Testis (tissue), 3 donors: ENCODE data around the gene ATP1A4. TPM values are rescaled to one million over a fixed set of nuclear protein-coding genes. Genes with fewer than 3 reads are reported as not detected.

ENCODE experiments used
- DNase-seq: peaks from one replicate; pipeline ENCODE4 v3.0.0-alpha.2; 2019
- H3K27ac ChIP-seq, 2 donors: fragments of 200-600 bp; sonication (generic); one replicate each; pipeline ENCODE4 v1.5.1; 2019
- H3K27me3 ChIP-seq: fragments of 200-600 bp; sonication (generic); one replicate; pipeline ENCODE4 v1.5.1; 2019
- H3K36me3 ChIP-seq: fragments of 200-600 bp; sonication (generic); one replicate; pipeline ENCODE4 v1.5.1; 2017; ENCODE audit warnings: low read depth; ENCODE audit errors: missing control alignments
- H3K4me1 ChIP-seq: fragments of 200-600 bp; sonication (generic); one replicate; pipeline ENCODE4 v1.5.1; 2019
- H3K4me3 ChIP-seq, 2 donors: fragments of 200-600 bp; sonication (generic); one replicate each; pipeline ENCODE4 v1.5.1; 2017 to 2019
- H3K9me3 ChIP-seq: fragments of 200-600 bp; sonication (generic); one replicate; pipeline ENCODE4 v1.5.1; 2017
- CTCF ChIP-seq, 3 experiments: fragments of 450-650 bp in 2 of 3; fragments of 200-600 bp in 1 of 3; sonication (generic) in 1 of 3; IDR thresholded peaks; one replicate each; pipeline ENCODE4 v1.5.1; 2016 to 2019; ENCODE audit warnings: antibody characterized with exemption in 3 of 3, mild to moderate bottlenecking in 2 of 3, moderate library complexity in 1 of 3
- POLR2A ChIP-seq: fragments of 450-650 bp; IDR thresholded peaks from one replicate; pipeline ENCODE4 v1.6.1; 2017; ENCODE audit warnings: antibody characterized with exemption, mild to moderate bottlenecking, moderate library complexity
- WGBS, 2 donors: methylation state at CpG; one replicate each; pipeline ENCODE4 v1.1.5; 2018; 5-methylcytosine and 5-hydroxymethylcytosine counted together
- intact Hi-C: fragments of 100-400 bp; cut with DNase I; formaldehyde crosslinking; loops from one replicate; pipeline ENCODE4 v1.15.1; 2023; ENCODE audit warnings: low total_unique reads
- polyA plus RNA-seq: library from polyadenylated mRNA; stranded (reverse); fragments of 350-450 nt; fragmentation: Illumina TruSeq; extraction: RNeasy Lipid Tissue Mini Kit (QIAGEN cat#74804); gene quantifications from one replicate; pipeline ENCODE4 v1.2.3, GENCODE V29; 2014; ENCODE audit warnings: low read depth, low replicate concordance; ENCODE audit not compliant: insufficient read depth
- total RNA-seq, 2 donors: library from RNA; depleted of rRNA; stranded (reverse); fragments of >200 nt; gene quantifications; one replicate each; pipeline ENCODE4 v1.2.3, GENCODE V29; 2016

The ATP1A4 gene
- total and polyA plus RNA-seq, 3 donors from 2014 or later: 13.3 to 38.6 (median 23.0) TPM

GRCh38 chr1:160146107-160146506, 5.3 kb upstream of the ATP1A4 start:
- Histone ChIP-seq H3K27me3 (no peaks in the 10 kb centered on the region), H3K9me3 (no peaks in the 10 kb centered on the region), H3K4me1 (no peaks in the 10 kb centered on the region), H3K36me3 (no peaks in the 10 kb centered on the region), H3K27ac (no peak overlapping the region), H3K4me3 (no peak overlapping the region)
- no peak for DNase-seq
- WGBS, 2 donors: 86 to 90% methylated on average over 14 of the region's 14 CpGs
- TF ChIP-seq CTCF (IDR thresholded peaks at IDR 0.05): no peak
- no peak for TF ChIP-seq POLR2A
- intact Hi-C loops: no loop called here

- 87 to 94% methylated on average over 3 of the region's 3 CpGs for WGBS, 2 donors
- intact Hi-C loops: no loop called here
- no peak for TF ChIP-seq CTCF (IDR thresholded peaks at IDR 0.05)
- TF ChIP-seq POLR2A: no peak
Measured at GRCh38 chr1:160148121-160148520, 3.3 kb upstream of the ATP1A4 start.

GRCh38 chr1:160149233-160149632, 2.2 kb upstream of the ATP1A4 start:
- H3K9me3 ChIP-seq: no peaks in the 10 kb centered on the region
- H3K27ac ChIP-seq: no peak overlapping the region
- H3K4me3 ChIP-seq: no peak overlapping the region
- H3K36me3 ChIP-seq: no peaks in the 10 kb centered on the region
- intact Hi-C loops: no loop called here
- no peaks in the 10 kb centered on the region for H3K27me3 ChIP-seq
- DNase-seq: no peak
- no peaks in the 10 kb centered on the region for H3K4me1 ChIP-seq
- no peak for TF ChIP-seq POLR2A
- no peak for TF ChIP-seq CTCF (IDR thresholded peaks at IDR 0.05)

More at GRCh38 chr1:160148121-160148520, 3.3 kb upstream of the ATP1A4 start:
- Histone ChIP-seq H3K9me3 (no peaks in the 10 kb centered on the region), H3K27ac (no peak overlapping the region), H3K4me3 (no peak overlapping the region), H3K27me3 (no peaks in the 10 kb centered on the region), H3K4me1 (no peaks in the 10 kb centered on the region), H3K36me3 (no peaks in the 10 kb centered on the region)
- no peak for DNase-seq

- no peak for DNase-seq
- Histone ChIP-seq H3K9me3 (no peaks in the 10 kb centered on the region), H3K27ac (no peak overlapping the region), H3K36me3 (no peaks in the 10 kb centered on the region), H3K4me1 (no peaks in the 10 kb centered on the region), H3K4me3 (no peak overlapping the region), H3K27me3 (no peaks in the 10 kb centered on the region)
- no peak for TF ChIP-seq CTCF (IDR thresholded peaks at IDR 0.05)
- no peak for TF ChIP-seq POLR2A
- intact Hi-C loops: no loop called here
- WGBS, 2 donors: 87 to 90% methylated on average over 2 of the region's 2 CpGs
Measured at GRCh38 chr1:160149716-160150115, 1.7 kb upstream of the ATP1A4 start.

- H3K27ac ChIP-seq: no peak overlapping the region
- DNase-seq: no peak
- no peaks in the 10 kb centered on the region for H3K27me3 ChIP-seq
- intact Hi-C loops: no loop called here
- WGBS, 2 donors: 89 to 91% methylated on average over 3 of the region's 3 CpGs
- TF ChIP-seq POLR2A: no peak
- no peak for TF ChIP-seq CTCF (IDR thresholded peaks at IDR 0.05)
- H3K4me1 ChIP-seq: peaks cover 2% of the 10 kb centered on the region
- H3K36me3 ChIP-seq: no peaks in the 10 kb centered on the region
- H3K9me3 ChIP-seq: no peaks in the 10 kb centered on the region
- no peak overlapping the region for H3K4me3 ChIP-seq
Measured at GRCh38 chr1:160154790-160155189, 3.4 kb downstream of the ATP1A4 start.
